Skeletal muscle satellite cell (primary cell): Measurements from ENCODE around the gene THRB.

Source experiments
- H3K27me3 ChIP-seq: 2 replicates; pipeline ENCODE4 v1.7.0; 2013; ENCODE audit warnings: low read length; ENCODE audit not compliant: control insufficient read depth, insufficient read depth
- H3K36me3 ChIP-seq: 2 replicates; pipeline ENCODE4 v1.7.0; 2013; ENCODE audit warnings: mild to moderate bottlenecking, control low read depth, low read length; ENCODE audit not compliant: insufficient read depth
- H3K4me1 ChIP-seq: 2 replicates; pipeline ENCODE4 v1.7.0; 2013; ENCODE audit warnings: low read length; ENCODE audit not compliant: control insufficient read depth, insufficient read depth
- H3K4me2 ChIP-seq: 2 replicates; pipeline ENCODE4 v1.7.0; 2013; ENCODE audit warnings: mild to moderate bottlenecking, low read length
- H3K4me3 ChIP-seq: 2 replicates; pipeline ENCODE4 v1.7.0; 2013; ENCODE audit warnings: low read length
- H3K9ac ChIP-seq: 2 replicates; pipeline ENCODE4 v1.7.0; 2013; ENCODE audit warnings: mild to moderate bottlenecking, low read depth, low read length, moderate library complexity
- H3K9me3 ChIP-seq: replicated peaks from 2 replicates; pipeline ENCODE4 v1.7.0; 2013; ENCODE audit warnings: mild to moderate bottlenecking, control low read depth, low read length

Gene THRB

DNA sequence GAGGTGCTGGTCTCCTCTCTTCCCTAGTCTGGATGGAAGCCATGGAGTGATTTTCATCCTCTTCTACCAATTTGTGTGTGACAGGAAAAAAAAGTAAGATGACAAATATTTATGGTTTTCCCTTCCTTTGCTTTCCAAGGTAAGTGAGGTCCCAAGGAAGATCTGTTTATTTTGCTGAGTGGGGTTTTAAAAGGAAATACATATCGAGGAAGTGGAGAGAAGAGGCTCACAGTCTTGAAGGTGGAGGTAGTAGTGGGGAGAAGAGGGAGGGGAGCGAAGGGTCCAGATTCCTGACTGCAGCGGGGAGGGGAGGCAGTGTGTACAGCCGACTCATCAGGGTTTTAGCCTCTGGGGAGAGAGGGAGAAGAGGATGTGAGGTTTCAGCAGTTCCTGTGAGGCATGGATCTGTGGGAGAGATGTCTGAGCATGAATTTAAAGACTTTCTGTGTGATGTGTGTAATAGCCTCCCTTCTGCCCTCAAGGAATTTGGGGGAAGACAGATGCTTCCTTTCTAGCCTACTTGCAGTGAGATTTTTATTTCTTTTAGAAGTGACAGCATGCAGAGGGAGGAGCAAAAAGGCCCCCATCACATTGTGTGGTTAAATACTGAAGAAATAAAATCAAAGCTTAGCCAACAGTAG, 272.4 kb downstream of the THRB start:
- Histone ChIP-seq H3K27me3 (no peaks in the 10 kb centered on the region), H3K9ac (no peak overlapping the region), H3K4me2 (no peak overlapping the region), H3K4me3 (no peak overlapping the region), H3K4me1 (peaks cover 14% of the 10 kb centered on the region), H3K9me3 (no peaks in the 10 kb centered on the region), H3K36me3 (no peaks in the 10 kb centered on the region)

DNA sequence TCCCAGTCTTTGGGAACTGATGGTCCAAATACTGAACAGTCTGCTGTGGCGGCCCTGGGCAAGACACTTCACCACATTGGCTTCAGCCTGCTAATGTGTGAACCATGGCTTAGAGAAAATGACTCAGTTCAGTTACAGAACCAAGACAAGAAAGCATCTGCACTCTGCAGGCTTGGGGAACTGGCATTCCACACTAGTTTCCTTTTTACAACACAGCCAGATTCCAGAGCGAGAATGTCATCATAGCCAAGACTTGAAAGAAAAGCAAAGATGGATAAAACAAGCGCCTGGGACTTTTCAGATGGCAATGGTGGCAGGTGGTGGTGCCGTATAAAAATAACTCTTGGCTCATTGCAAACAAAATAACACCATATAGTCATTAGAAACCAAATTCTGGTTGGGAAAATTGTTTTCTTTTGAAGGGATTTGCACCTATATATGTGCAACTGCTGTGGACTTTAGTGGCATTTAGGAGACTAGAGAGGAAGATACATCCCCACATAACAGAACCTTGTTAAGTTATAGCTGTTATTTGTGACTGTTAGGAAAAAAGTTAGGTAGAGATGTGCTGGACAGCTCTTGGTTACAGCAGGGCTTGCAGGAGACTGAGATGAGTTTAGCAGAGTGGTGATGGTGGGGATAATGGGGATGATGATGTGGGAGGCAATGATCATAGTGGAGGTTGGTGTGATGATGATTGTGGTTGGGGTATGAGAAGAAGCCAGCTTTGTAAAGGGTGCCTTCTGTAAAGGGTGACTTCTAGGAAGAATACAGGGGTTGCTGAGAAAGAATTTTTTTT, 273.6 kb downstream of the THRB start:
- Histone ChIP-seq H3K27me3 (no peaks in the 10 kb centered on the region), H3K9me3 (no peaks in the 10 kb centered on the region), H3K9ac (no peak overlapping the region), H3K4me3 (no peak overlapping the region), H3K4me2 (peak overlapping the region; percentile 20), H3K36me3 (no peaks in the 10 kb centered on the region), H3K4me1 (peaks cover 14% of the 10 kb centered on the region)

DNA sequence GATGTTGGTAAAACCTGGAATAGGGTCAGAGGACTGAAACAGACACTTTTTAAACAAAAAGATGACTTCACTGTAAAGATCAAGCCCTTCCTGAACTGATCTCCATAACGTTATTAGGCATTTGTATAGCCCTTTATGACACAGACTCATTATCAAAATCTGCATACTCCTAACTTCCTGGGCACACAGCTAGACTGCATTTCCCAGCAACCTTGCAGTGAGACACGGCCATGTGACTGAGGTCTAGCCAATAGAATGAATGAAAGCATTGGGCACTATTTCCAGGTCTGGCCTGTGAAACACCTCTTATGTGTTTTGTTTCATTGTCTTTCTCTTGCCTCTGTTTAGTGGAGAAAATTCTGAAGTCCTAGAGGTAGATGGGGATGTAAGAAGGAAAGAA, 279.1 kb downstream of the THRB start:
- H3K4me1 ChIP-seq = peaks cover 5% of the 10 kb centered on the region

DNA sequence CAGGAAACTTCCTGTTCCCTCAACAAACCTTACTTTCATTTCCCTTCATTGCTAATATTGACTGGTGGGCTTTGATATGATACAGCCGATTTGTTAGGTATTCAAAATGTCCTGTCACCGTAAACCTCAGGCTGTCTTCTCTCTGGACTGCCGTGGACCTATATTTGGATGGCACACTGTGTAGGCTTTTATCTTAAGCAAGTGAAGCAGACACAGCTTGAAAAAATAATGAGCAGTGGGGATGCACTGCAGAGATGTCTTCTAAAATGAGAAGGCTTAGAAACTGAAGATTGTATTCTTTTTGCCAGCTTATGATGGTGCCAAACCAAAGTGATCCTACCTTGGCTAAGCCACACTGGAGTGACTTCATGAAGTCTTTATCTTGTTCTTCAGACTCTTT, 283.3 kb downstream of the THRB start:
- H3K9me3 ChIP-seq = no peaks in the 10 kb centered on the region

More for the DNA sequence above, 279.1 kb downstream of the THRB start:
- H3K4me2 ChIP-seq = no peak overlapping the region
- H3K36me3 ChIP-seq = no peaks in the 10 kb centered on the region
- H3K9ac ChIP-seq = no peak overlapping the region
- H3K27me3 ChIP-seq = no peaks in the 10 kb centered on the region
- H3K4me3 ChIP-seq = no peak overlapping the region
- no peaks in the 10 kb centered on the region for H3K9me3 ChIP-seq

GRCh38 chr3:24202071-24202470, 292.6 kb downstream of the THRB start:
- H3K4me1 ChIP-seq = peaks cover 5% of the 10 kb centered on the region
- H3K9me3 ChIP-seq = no peaks in the 10 kb centered on the region
- no peak overlapping the region for H3K4me3 ChIP-seq
- no peak overlapping the region for H3K9ac ChIP-seq
- H3K27me3 ChIP-seq = no peaks in the 10 kb centered on the region
- no peaks in the 10 kb centered on the region for H3K36me3 ChIP-seq
- no peak overlapping the region for H3K4me2 ChIP-seq

More for the DNA sequence above, 283.3 kb downstream of the THRB start:
- no peaks in the 10 kb centered on the region for H3K27me3 ChIP-seq
- H3K4me3 ChIP-seq = no peak overlapping the region
- H3K36me3 ChIP-seq = no peaks in the 10 kb centered on the region
- no peak overlapping the region for H3K9ac ChIP-seq
- no peaks in the 10 kb centered on the region for H3K4me1 ChIP-seq
- no peak overlapping the region for H3K4me2 ChIP-seq

DNA sequence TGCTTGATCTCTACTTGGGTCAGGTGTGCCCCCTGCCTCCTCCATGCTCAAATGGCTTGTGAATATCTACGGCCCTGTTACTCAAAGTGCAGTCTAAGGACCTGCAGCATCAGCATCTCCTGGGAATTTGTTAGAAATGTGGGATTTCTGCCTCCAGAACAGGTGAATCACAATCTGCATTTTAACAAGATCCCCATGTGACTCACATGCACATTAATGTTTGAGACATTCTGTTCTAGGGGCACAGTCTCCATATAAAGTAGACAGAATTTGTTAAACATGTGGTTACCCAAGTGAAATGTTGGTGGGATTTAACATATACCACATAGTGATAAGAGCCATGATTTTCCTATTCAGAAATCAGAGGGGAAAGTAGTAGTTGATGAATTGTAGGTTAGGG, 293.3 kb downstream of the THRB start:
- Histone ChIP-seq H3K4me1 (peaks cover 5% of the 10 kb centered on the region), H3K36me3 (no peaks in the 10 kb centered on the region), H3K4me3 (no peak overlapping the region), H3K27me3 (no peaks in the 10 kb centered on the region), H3K9ac (no peak overlapping the region), H3K4me2 (no peak overlapping the region), H3K9me3 (no peaks in the 10 kb centered on the region)

DNA sequence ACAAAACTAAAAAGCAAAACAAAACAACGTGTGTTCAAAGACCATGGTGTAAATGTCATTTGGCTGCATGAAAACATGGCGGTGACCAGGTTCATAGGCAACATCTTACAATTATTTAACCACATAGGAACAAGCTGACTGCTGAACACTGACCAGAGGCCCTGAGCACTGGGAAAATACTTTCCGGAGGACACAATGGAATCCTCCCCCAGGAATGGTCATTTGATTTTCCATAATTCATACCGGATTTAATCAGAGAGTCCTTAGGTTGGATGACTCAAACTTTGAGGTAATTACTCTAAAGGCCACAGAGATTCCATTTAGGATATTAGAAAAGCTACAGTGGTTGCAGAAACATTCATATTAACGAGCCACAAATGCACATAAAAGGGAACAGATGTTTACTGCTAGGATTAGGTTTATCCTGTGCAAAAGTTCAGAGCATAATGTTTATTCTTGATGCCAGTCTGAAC, 294.8 kb downstream of the THRB start:
- Histone ChIP-seq H3K4me1 (peaks cover 5% of the 10 kb centered on the region), H3K9ac (no peak overlapping the region), H3K4me3 (no peak overlapping the region), H3K4me2 (no peak overlapping the region), H3K27me3 (no peaks in the 10 kb centered on the region), H3K36me3 (no peaks in the 10 kb centered on the region), H3K9me3 (no peaks in the 10 kb centered on the region)

DNA sequence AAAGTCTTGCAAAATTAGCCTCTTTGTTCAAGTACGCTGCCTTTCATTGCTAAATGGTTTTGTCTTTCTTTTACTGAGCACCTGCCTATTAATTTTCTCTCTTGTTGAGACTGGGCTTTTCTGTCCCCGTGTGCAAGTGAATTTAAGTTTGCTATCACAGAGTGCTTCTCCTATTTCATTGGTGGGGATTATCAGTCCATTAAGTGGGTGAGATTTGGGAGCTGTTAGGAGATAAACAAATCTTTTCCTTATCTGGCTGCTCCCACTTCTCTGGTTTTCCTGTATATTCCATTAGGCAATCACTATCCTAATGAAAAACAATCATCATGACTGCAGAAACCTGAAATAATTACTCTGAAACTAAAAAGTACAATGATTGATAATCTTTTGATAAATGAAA, 295.4 kb downstream of the THRB start:
- no peak overlapping the region for H3K9ac ChIP-seq
- no peaks in the 10 kb centered on the region for H3K36me3 ChIP-seq
- H3K4me1 ChIP-seq = peaks cover 5% of the 10 kb centered on the region
- H3K4me2 ChIP-seq = no peak overlapping the region
- H3K4me3 ChIP-seq = no peak overlapping the region
- H3K27me3 ChIP-seq = no peaks in the 10 kb centered on the region
- no peaks in the 10 kb centered on the region for H3K9me3 ChIP-seq

DNA sequence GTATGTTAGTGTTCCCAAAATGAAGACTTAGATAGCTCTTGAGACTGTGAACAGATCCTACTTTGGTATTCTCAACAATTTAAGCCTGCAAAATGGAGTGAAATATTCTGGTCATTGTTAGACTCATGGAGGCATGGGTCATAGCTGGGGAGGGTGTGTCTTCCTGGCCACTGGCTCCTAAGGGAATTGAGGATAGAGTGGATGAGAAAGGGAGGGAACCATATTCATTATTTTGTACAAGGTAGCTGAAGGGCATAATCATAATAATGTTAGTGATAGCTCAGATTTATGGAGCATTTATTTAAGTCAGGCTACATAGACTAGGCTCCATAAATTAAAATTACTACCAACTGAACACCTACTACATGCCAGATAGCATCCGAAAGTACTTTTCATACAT, 295.9 kb downstream of the THRB start:
- H3K9me3 ChIP-seq = no peaks in the 10 kb centered on the region
- H3K36me3 ChIP-seq = no peaks in the 10 kb centered on the region
- no peak overlapping the region for H3K4me3 ChIP-seq
- no peak overlapping the region for H3K4me2 ChIP-seq
- no peak overlapping the region for H3K9ac ChIP-seq
- H3K4me1 ChIP-seq = peaks cover 5% of the 10 kb centered on the region
- H3K27me3 ChIP-seq = no peaks in the 10 kb centered on the region

DNA sequence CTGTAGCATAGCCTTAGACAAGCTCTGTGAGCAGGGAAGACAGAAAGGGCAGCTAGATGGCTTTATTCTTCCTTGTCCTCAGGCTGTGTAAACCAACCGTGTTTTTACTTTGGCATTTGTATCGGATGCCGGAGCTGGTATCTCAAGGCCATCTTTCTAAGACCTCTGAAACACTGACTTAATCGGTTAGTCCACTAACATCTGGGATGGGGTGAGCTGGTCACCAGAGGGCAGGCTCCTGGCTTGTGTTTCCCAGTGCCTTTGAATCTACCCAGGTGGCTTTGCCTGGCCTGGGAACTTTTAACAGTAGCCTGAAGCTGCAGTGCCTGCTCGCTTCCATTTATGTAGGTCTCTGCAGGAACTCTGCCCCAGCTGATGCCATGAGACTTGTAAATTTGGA, 296.8 kb downstream of the THRB start:
- Histone ChIP-seq H3K9ac (no peak overlapping the region), H3K36me3 (no peaks in the 10 kb centered on the region), H3K4me1 (peaks cover 5% of the 10 kb centered on the region), H3K9me3 (no peaks in the 10 kb centered on the region), H3K4me3 (no peak overlapping the region), H3K27me3 (no peaks in the 10 kb centered on the region), H3K4me2 (no peak overlapping the region)

GRCh38 chr3:24196526-24196925, 298.1 kb downstream of the THRB start:
- peaks cover 5% of the 10 kb centered on the region for H3K4me1 ChIP-seq
- H3K36me3 ChIP-seq = no peaks in the 10 kb centered on the region
- H3K9me3 ChIP-seq = no peaks in the 10 kb centered on the region
- H3K27me3 ChIP-seq = no peaks in the 10 kb centered on the region
- H3K9ac ChIP-seq = no peak overlapping the region
- H3K4me2 ChIP-seq = no peak overlapping the region
- H3K4me3 ChIP-seq = no peak overlapping the region
